SK-N-SH treated with all-trans-retinoic acid at 6 μM for 48 hours (cell line): ENCODE measurements around the gene CHMP2A.

ENCODE experiments used
- ATAC-seq: fragments of 200-7000 bp; cut with Tn5 transposase; 3 replicates; pipeline ENCODE4 v1.9.1; 2020; ENCODE audit warnings: mild to moderate bottlenecking, moderate library complexity
- ARNTL ChIP-seq: fragments of 450-650 bp; formaldehyde crosslinking; IDR thresholded peaks from 2 replicates; pipeline ENCODE4 v1.5.0; 2020; ENCODE audit warnings: low read depth, mild to moderate bottlenecking, moderate library complexity, borderline replicate concordance
- BACH2 ChIP-seq: fragments of 250-450 bp; sonication (Bioruptor Pico); IDR thresholded peaks from 2 replicates; pipeline ENCODE4 v1.9.0; 2021; ENCODE audit warnings: mild to moderate bottlenecking, borderline replicate concordance
- CREB5 ChIP-seq: fragments of 250-450 bp; sonication (Bioruptor Pico); IDR thresholded peaks from 2 replicates; pipeline ENCODE4 v1.5.1; 2020; ENCODE audit warnings: low read depth, mild to moderate bottlenecking, moderate library complexity
- CSDC2 ChIP-seq: fragments of 250-450 bp; sonication (Bioruptor Pico); IDR thresholded peaks from 2 replicates; pipeline ENCODE4 v1.5.0; 2020; ENCODE audit warnings: mild to moderate bottlenecking, moderate library complexity
- CSRNP3 ChIP-seq: fragments of 250-450 bp; sonication (Bioruptor Pico); IDR thresholded peaks from 2 replicates; pipeline ENCODE4 v1.5.1; 2021; ENCODE audit warnings: mild to moderate bottlenecking, moderate library complexity
- ESRRG ChIP-seq: fragments of 250-450 bp; sonication (Bioruptor Pico); IDR thresholded peaks from 2 replicates; pipeline ENCODE4 v1.6.1; 2021; ENCODE audit warnings: mild to moderate bottlenecking
- GLIS3 ChIP-seq: fragments of 250-450 bp; sonication (Bioruptor Pico); IDR thresholded peaks from 2 replicates; pipeline ENCODE4 v1.5.0; 2020; ENCODE audit warnings: mild to moderate bottlenecking, moderate library complexity
- OSR1 ChIP-seq: fragments of 250-450 bp; sonication (Bioruptor Pico); IDR thresholded peaks from 2 replicates; pipeline ENCODE4 v1.8.0; 2022; ENCODE audit warnings: moderate library complexity, mild to moderate bottlenecking, inconsistent platforms
- POU6F1 ChIP-seq: fragments of 250-450 bp; sonication (Bioruptor Pico); IDR thresholded peaks from 2 replicates; pipeline ENCODE4 v1.8.0; 2021; ENCODE audit warnings: low read depth, mild to moderate bottlenecking, moderate library complexity, borderline replicate concordance
- PPARA ChIP-seq: fragments of 250-450 bp; sonication (Bioruptor Pico); IDR thresholded peaks from 2 replicates; pipeline ENCODE4 v1.5.0; 2020; ENCODE audit warnings: mild to moderate bottlenecking, borderline replicate concordance
- RARB ChIP-seq: fragments of 250-450 bp; sonication (Bioruptor Pico); IDR thresholded peaks from 2 replicates; pipeline ENCODE4 v1.8.0; 2021; ENCODE audit warnings: mild to moderate bottlenecking, moderate library complexity
- SNAI2 ChIP-seq: fragments of 250-450 bp; sonication (Bioruptor Pico); IDR thresholded peaks from 2 replicates; pipeline ENCODE4 v1.5.0; 2020; ENCODE audit warnings: mild to moderate bottlenecking, moderate library complexity
- TCF4 ChIP-seq: fragments of 250-450 bp; sonication (Bioruptor Pico); IDR thresholded peaks from 2 replicates; pipeline ENCODE4 v1.8.0; 2021; ENCODE audit warnings: mild to moderate bottlenecking, moderate library complexity, borderline replicate concordance
- TOX ChIP-seq: fragments of 250-450 bp; sonication (Bioruptor Pico); IDR thresholded peaks from 2 replicates; pipeline ENCODE4 v1.8.0; 2021; ENCODE audit warnings: mild to moderate bottlenecking, moderate library complexity, borderline replicate concordance
- TSHZ2 ChIP-seq: fragments of 250-450 bp; sonication (Bioruptor Pico); IDR thresholded peaks from 2 replicates; pipeline ENCODE4 v1.5.0; 2020; ENCODE audit warnings: mild to moderate bottlenecking, moderate library complexity
- ZC3H10 ChIP-seq: fragments of 250-450 bp; sonication (Bioruptor Pico); IDR thresholded peaks from 2 replicates; pipeline ENCODE4 v1.5.1; 2021; ENCODE audit warnings: mild to moderate bottlenecking, moderate library complexity
- ZFP30 ChIP-seq: fragments of 450-650 bp; formaldehyde crosslinking; IDR thresholded peaks from 2 replicates; pipeline ENCODE4 v1.5.0; 2022; ENCODE audit warnings: mild to moderate bottlenecking, moderate library complexity

The CHMP2A gene

GRCh38 chr19:58547323-58548312, 7.3 kb downstream of the CHMP2A start:
- ATAC-seq = no peak
- TF ChIP-seq TOX (CRISPR knock-in tag) = no peak
- no peak for TF ChIP-seq GLIS3
- TF ChIP-seq SNAI2 (CRISPR knock-in tag) = no peak
- no peak for TF ChIP-seq ARNTL
- TF ChIP-seq TSHZ2 = no peak
- no peak for TF ChIP-seq POU6F1 (CRISPR knock-in tag)
- TF ChIP-seq ESRRG (CRISPR knock-in tag) = no peak
- no peak for TF ChIP-seq TCF4
- TF ChIP-seq CREB5 (CRISPR knock-in tag) = no peak
- TF ChIP-seq RARB (CRISPR knock-in tag) = no peak
- no peak for TF ChIP-seq CSRNP3
- TF ChIP-seq, all 23 proteins: peak for 0

GRCh38 chr19:58546019-58546530, 8.8 kb downstream of the CHMP2A start:
- no peak for ATAC-seq
- TF ChIP-seq CSRNP3 = no peak
- TF ChIP-seq POU6F1 (CRISPR knock-in tag) = no peak
- TF ChIP-seq TOX (CRISPR knock-in tag) = no peak
- no peak for TF ChIP-seq PPARA (CRISPR knock-in tag)
- TF ChIP-seq OSR1 (CRISPR knock-in tag) = no peak

- no peak for TF ChIP-seq BACH2 (CRISPR knock-in tag)
- no peak for TF ChIP-seq CSDC2 (CRISPR knock-in tag)
- no peak for TF ChIP-seq ZC3H10
- no peak for TF ChIP-seq ZFP30 (CRISPR knock-in tag)
- no peak for TF ChIP-seq ESRRG (CRISPR knock-in tag)
- TF ChIP-seq TSHZ2 = no peak
- ATAC-seq = no peak
Observed at GRCh38 chr19:58545286-58546018, 9.5 kb downstream of the CHMP2A start.
